ENCODE data around the gene KCNAB1. TPM values are rescaled to one million over a fixed set of nuclear protein-coding genes. Genes with fewer than 3 reads are reported as not detected.

Gene KCNAB1
- total and polyA plus RNA-seq, 2 of the 8 experiments (the other 6 are each of a cell fraction or from before 2014, with no cell fraction given): 0.51 to 2.3 TPM

DNA sequence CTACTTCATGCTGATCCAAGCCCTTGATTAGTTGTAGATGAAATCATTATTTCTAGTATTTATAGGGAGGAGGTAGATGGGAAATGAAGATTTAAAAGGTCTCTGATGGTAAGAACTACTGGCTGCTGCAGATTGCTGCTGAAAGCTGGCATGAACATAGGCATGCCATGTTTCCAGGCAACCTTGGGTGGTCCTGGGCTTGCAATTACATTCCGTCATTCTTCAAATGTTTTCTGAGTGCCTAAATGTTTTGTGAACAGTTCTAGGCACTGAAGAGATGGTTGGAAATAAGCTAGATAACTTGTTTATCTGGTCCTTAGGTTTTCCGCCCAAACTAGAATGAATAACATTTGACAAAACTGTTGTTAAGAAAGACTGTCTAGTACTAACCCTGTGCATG lies 95.8 kb downstream of the KCNAB1 start (continued):
- no peak for TF ChIP-seq USF2 (IDR thresholded peaks at IDR 0.05; ENCODE audit: low read length)
- TF ChIP-seq, protein P1, sequence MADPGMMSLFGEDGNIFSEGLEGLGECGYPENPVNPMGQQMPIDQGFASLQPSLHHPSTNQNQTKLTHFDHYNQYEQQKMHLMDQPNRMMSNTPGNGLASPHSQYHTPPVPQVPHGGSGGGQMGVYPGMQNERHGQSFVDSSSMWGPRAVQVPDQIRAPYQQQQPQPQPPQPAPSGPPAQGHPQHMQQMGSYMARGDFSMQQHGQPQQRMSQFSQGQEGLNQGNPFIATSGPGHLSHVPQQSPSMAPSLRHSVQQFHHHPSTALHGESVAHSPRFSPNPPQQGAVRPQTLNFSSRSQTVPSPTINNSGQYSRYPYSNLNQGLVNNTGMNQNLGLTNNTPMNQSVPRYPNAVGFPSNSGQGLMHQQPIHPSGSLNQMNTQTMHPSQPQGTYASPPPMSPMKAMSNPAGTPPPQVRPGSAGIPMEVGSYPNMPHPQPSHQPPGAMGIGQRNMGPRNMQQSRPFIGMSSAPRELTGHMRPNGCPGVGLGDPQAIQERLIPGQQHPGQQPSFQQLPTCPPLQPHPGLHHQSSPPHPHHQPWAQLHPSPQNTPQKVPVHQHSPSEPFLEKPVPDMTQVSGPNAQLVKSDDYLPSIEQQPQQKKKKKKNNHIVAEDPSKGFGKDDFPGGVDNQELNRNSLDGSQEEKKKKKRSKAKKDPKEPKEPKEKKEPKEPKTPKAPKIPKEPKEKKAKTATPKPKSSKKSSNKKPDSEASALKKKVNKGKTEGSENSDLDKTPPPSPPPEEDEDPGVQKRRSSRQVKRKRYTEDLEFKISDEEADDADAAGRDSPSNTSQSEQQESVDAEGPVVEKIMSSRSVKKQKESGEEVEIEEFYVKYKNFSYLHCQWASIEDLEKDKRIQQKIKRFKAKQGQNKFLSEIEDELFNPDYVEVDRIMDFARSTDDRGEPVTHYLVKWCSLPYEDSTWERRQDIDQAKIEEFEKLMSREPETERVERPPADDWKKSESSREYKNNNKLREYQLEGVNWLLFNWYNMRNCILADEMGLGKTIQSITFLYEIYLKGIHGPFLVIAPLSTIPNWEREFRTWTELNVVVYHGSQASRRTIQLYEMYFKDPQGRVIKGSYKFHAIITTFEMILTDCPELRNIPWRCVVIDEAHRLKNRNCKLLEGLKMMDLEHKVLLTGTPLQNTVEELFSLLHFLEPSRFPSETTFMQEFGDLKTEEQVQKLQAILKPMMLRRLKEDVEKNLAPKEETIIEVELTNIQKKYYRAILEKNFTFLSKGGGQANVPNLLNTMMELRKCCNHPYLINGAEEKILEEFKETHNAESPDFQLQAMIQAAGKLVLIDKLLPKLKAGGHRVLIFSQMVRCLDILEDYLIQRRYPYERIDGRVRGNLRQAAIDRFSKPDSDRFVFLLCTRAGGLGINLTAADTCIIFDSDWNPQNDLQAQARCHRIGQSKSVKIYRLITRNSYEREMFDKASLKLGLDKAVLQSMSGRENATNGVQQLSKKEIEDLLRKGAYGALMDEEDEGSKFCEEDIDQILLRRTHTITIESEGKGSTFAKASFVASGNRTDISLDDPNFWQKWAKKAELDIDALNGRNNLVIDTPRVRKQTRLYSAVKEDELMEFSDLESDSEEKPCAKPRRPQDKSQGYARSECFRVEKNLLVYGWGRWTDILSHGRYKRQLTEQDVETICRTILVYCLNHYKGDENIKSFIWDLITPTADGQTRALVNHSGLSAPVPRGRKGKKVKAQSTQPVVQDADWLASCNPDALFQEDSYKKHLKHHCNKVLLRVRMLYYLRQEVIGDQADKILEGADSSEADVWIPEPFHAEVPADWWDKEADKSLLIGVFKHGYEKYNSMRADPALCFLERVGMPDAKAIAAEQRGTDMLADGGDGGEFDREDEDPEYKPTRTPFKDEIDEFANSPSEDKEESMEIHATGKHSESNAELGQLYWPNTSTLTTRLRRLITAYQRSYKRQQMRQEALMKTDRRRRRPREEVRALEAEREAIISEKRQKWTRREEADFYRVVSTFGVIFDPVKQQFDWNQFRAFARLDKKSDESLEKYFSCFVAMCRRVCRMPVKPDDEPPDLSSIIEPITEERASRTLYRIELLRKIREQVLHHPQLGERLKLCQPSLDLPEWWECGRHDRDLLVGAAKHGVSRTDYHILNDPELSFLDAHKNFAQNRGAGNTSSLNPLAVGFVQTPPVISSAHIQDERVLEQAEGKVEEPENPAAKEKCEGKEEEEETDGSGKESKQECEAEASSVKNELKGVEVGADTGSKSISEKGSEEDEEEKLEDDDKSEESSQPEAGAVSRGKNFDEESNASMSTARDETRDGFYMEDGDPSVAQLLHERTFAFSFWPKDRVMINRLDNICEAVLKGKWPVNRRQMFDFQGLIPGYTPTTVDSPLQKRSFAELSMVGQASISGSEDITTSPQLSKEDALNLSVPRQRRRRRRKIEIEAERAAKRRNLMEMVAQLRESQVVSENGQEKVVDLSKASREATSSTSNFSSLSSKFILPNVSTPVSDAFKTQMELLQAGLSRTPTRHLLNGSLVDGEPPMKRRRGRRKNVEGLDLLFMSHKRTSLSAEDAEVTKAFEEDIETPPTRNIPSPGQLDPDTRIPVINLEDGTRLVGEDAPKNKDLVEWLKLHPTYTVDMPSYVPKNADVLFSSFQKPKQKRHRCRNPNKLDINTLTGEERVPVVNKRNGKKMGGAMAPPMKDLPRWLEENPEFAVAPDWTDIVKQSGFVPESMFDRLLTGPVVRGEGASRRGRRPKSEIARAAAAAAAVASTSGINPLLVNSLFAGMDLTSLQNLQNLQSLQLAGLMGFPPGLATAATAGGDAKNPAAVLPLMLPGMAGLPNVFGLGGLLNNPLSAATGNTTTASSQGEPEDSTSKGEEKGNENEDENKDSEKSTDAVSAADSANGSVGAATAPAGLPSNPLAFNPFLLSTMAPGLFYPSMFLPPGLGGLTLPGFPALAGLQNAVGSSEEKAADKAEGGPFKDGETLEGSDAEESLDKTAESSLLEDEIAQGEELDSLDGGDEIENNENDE (IDR thresholded peaks at IDR 0.05; ENCODE audit: insufficient replicate concordance, low read length): no peak
- TF ChIP-seq TBP (IDR thresholded peaks at IDR 0.05; ENCODE audit: low read depth, low read length): no peak

Measured in H1 (cell line).